ENCODE measurements around the gene SREBF1.

- TF ChIP-seq CTCF (IDR thresholded peaks at IDR 0.05) (no peak), RCOR1 (IDR thresholded peaks at IDR 0.05; ENCODE audit: low read length) (no peak), GABPA (IDR thresholded peaks at IDR 0.05; ENCODE audit: low read depth) (no peak), FOXM1 (IDR thresholded peaks at IDR 0.05; ENCODE audit: low read depth) (no peak), TAF1 (IDR thresholded peaks at IDR 0.05; ENCODE audit: borderline replicate concordance, low read depth, low read length) (no peak), FOXJ3 (CRISPR knock-in tag; IDR thresholded peaks at IDR 0.05) (no peak), MXI1 (IDR thresholded peaks at IDR 0.05; ENCODE audit: low read depth, low read length) (no peak), REST (IDR thresholded peaks at IDR 0.05; ENCODE audit: low read depth, low read length) (no peak), USF2 (IDR thresholded peaks at IDR 0.05; ENCODE audit: borderline replicate concordance, low read depth, low read length) (no peak), TCF12 (IDR thresholded peaks at IDR 0.05) (no peak), MAX (IDR thresholded peaks at IDR 0.05; ENCODE audit: low read depth) (no peak), TEAD4 (IDR thresholded peaks at IDR 0.05; ENCODE audit: borderline replicate concordance, insufficient read depth) (no peak)
Measured at GRCh38 chr17:17805575-17805974, 31.2 kb downstream of the SREBF1 start.
